PC-3 (cell line): ENCODE results near the gene CNTD1.

Source experiments
- EZH2 ChIP-seq: fragments of 300-600 bp; sonication (generic); IDR thresholded peaks from one replicate; pipeline ENCODE4 v1.6.1; 2017; ENCODE audit warnings: antibody characterized with exemption, mild to moderate bottlenecking, low read length; ENCODE audit not compliant: unreplicated experiment
- EZH2phosphoT487 ChIP-seq: fragments of 300-600 bp; sonication (generic); IDR thresholded peaks from 2 replicates; pipeline ENCODE4 v1.6.1; 2018; ENCODE audit warnings: mild to moderate bottlenecking, antibody characterized with exemption, low read length, borderline replicate concordance
- TF ChIP-seq, protein P1 (sequence below): fragments of 300-600 bp; sonication (generic); conservative IDR thresholded peaks from 2 replicates; pipeline ENCODE4 v1.5.1; 2017; ENCODE audit warnings: antibody characterized with exemption, low read depth, mild to moderate bottlenecking, low read length

DNA sequence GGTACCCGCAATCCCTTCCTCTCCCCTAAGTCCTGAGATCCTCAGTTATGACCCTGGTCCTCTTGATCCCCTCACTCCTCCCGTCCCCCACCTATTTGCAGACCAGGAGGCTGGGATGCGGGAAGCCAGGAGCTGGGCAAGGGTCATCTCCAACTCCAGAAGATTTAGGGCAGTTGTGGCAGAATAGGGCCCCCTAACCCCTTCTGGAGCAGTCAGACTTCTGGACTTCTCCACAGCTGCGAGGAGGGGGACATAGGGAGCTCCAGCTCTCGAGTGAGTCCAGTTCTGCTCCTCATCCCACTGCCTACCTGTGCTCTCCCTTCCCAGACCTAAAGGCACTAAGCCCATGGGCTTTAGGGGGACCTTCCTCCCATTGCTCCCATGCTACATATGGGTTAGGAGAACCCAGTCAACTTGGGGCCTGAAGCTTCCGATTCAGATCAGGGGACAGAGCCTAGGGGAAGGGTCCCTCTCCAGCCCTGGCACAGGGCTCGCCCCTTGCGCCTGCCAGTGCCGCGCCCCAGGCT is 17.0 kb upstream of the CNTD1 start:
- TF ChIP-seq, protein P1, sequence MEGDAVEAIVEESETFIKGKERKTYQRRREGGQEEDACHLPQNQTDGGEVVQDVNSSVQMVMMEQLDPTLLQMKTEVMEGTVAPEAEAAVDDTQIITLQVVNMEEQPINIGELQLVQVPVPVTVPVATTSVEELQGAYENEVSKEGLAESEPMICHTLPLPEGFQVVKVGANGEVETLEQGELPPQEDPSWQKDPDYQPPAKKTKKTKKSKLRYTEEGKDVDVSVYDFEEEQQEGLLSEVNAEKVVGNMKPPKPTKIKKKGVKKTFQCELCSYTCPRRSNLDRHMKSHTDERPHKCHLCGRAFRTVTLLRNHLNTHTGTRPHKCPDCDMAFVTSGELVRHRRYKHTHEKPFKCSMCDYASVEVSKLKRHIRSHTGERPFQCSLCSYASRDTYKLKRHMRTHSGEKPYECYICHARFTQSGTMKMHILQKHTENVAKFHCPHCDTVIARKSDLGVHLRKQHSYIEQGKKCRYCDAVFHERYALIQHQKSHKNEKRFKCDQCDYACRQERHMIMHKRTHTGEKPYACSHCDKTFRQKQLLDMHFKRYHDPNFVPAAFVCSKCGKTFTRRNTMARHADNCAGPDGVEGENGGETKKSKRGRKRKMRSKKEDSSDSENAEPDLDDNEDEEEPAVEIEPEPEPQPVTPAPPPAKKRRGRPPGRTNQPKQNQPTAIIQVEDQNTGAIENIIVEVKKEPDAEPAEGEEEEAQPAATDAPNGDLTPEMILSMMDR, result no peak
- TF ChIP-seq EZH2 (no peak), EZH2phosphoT487 (no peak)
